ENCODE results near the gene XDH. TPM values are rescaled to one million over a fixed set of nuclear protein-coding genes. Genes with fewer than 3 reads are reported as not detected.

XDH gene
- total RNA-seq, 1 donor from 2014 or later, result 1.3 TPM

GRCh38 chr2:31386172-31386571 lies 28.4 kb downstream of the XDH start:
- Mint-ChIP-seq H3K27ac (ENCODE audit: unreplicated experiment) (no peak overlapping the region), H3K4me3 (ENCODE audit: unreplicated experiment) (no peak overlapping the region)

GRCh38 chr2:31384771-31385276 lies 29.7 kb downstream of the XDH start:
- Mint-ChIP-seq H3K27me3 (ENCODE audit: unreplicated experiment) (peaks cover 5% of the 10 kb centered on the region), H3K4me3 (ENCODE audit: unreplicated experiment) (no peak overlapping the region), H3K4me1 (ENCODE audit: low read depth, unreplicated experiment) (no peaks in the 10 kb centered on the region), H3K9me3 (ENCODE audit: unreplicated experiment) (peaks cover 2% of the 10 kb centered on the region), H3K27ac (ENCODE audit: unreplicated experiment) (no peak overlapping the region), H3K36me3 (ENCODE audit: unreplicated experiment) (no peaks in the 10 kb centered on the region)
- no peak for DNase-seq
- TF ChIP-seq CTCF (IDR thresholded peaks at IDR 0.05; ENCODE audit: partially characterized antibody, unreplicated experiment), result no peak

More at GRCh38 chr2:31386172-31386571, 28.4 kb downstream of the XDH start:
- no peaks in the 10 kb centered on the region for H3K9me3 Mint-ChIP-seq (ENCODE audit: unreplicated experiment)
- TF ChIP-seq CTCF (IDR thresholded peaks at IDR 0.05; ENCODE audit: partially characterized antibody, unreplicated experiment), result no peak
- H3K4me1 Mint-ChIP-seq (ENCODE audit: low read depth, unreplicated experiment), result no peaks in the 10 kb centered on the region
- H3K36me3 Mint-ChIP-seq (ENCODE audit: unreplicated experiment), result no peaks in the 10 kb centered on the region
- DNase-seq, result no peak
- peaks cover 5% of the 10 kb centered on the region for H3K27me3 Mint-ChIP-seq (ENCODE audit: unreplicated experiment)

GRCh38 chr2:31384351-31384750 lies 30.2 kb downstream of the XDH start:
- DNase-seq, result no peak
- no peaks in the 10 kb centered on the region for H3K36me3 Mint-ChIP-seq (ENCODE audit: unreplicated experiment)
- no peaks in the 10 kb centered on the region for H3K4me1 Mint-ChIP-seq (ENCODE audit: low read depth, unreplicated experiment)
- TF ChIP-seq CTCF (IDR thresholded peaks at IDR 0.05; ENCODE audit: partially characterized antibody, unreplicated experiment), result no peak
- peaks cover 5% of the 10 kb centered on the region for H3K27me3 Mint-ChIP-seq (ENCODE audit: unreplicated experiment)
- H3K27ac Mint-ChIP-seq (ENCODE audit: unreplicated experiment), result no peak overlapping the region
- H3K4me3 Mint-ChIP-seq (ENCODE audit: unreplicated experiment), result no peak overlapping the region
- H3K9me3 Mint-ChIP-seq (ENCODE audit: unreplicated experiment), result peaks cover 2% of the 10 kb centered on the region

- Mint-ChIP-seq H3K9me3 (ENCODE audit: unreplicated experiment) (peaks cover 2% of the 10 kb centered on the region), H3K27me3 (ENCODE audit: unreplicated experiment) (peaks cover 4% of the 10 kb centered on the region), H3K4me1 (ENCODE audit: low read depth, unreplicated experiment) (no peaks in the 10 kb centered on the region), H3K27ac (ENCODE audit: unreplicated experiment) (no peak overlapping the region), H3K36me3 (ENCODE audit: unreplicated experiment) (no peaks in the 10 kb centered on the region), H3K4me3 (ENCODE audit: unreplicated experiment) (no peak overlapping the region)
- no peak for DNase-seq
- no peak for TF ChIP-seq CTCF (IDR thresholded peaks at IDR 0.05; ENCODE audit: partially characterized antibody, unreplicated experiment)
Measured at GRCh38 chr2:31383471-31384153, 30.9 kb downstream of the XDH start.

GRCh38 chr2:31382452-31383120 lies 32.0 kb downstream of the XDH start:
- no peak for DNase-seq
- H3K9me3 Mint-ChIP-seq (ENCODE audit: unreplicated experiment), result peaks cover 2% of the 10 kb centered on the region
- H3K36me3 Mint-ChIP-seq (ENCODE audit: unreplicated experiment), result no peaks in the 10 kb centered on the region
- H3K27ac Mint-ChIP-seq (ENCODE audit: unreplicated experiment), result no peak overlapping the region
- H3K27me3 Mint-ChIP-seq (ENCODE audit: unreplicated experiment), result peaks cover 4% of the 10 kb centered on the region
- H3K4me3 Mint-ChIP-seq (ENCODE audit: unreplicated experiment), result no peak overlapping the region
- no peak for TF ChIP-seq CTCF (IDR thresholded peaks at IDR 0.05; ENCODE audit: partially characterized antibody, unreplicated experiment)
- no peaks in the 10 kb centered on the region for H3K4me1 Mint-ChIP-seq (ENCODE audit: low read depth, unreplicated experiment)

All from glutamatergic neuron (in vitro differentiated cells).